HG02943 (cell line): ENCODE data around the gene PDE4D.
"Not testable (repeated sequence)": the region's sequence is repeated elsewhere in the genome, so short reads cannot be mapped to it uniquely, and the experiment has no call there.

Experiments
- ATAC-seq: cut with Tn5 transposase; IDR thresholded peaks from one replicate; pipeline ENCODE4 v1.9.1; 2021; ENCODE audit warnings: mild to moderate bottlenecking, low read depth, moderate library complexity; ENCODE audit not compliant: unreplicated experiment

PDE4D gene

DNA sequence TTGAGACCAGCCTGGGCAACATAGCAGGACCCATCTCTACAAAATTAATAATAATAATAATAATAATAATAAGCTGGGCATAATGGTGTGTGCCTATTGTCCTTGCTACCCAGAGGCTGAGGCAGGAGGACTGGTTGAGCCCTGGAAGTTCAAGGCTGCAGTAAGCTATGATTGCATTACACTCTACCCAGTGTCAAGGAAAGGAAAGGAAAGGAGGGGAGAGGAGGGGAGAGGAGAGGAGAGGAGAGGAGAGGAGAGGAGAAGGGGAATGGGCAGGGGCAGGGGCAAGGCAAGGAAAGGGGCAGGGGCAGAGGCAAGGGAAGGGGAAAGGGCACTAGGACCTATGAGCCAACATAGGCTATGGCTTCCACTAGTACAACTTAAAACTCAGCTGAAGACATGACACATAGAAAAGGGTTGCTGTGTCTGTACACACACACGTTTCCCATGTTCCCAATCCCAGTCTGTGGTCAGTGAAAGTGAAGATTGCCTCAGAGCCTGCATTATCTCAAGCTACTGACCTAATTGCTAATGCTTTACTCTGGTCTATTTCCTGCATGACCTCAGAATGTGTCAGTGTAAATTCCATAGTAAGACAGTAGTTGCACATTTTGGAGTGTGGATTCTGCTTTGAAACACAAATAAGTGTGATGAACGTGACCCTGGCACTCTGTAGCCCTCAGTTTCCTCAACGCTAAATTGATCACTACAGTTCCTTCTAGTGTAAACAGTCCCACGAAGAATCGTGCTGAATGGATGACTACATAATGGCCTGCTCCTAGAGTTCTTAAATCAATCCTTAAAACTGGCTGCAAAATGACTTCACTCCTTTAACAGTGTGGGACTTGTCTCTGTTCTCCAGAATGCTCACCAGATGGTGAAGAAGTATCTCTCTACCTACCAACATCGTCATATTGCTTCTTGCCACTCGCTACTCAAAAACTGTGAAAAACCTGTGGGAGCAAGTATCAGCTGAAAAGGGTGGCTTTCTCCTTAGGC lies 813.6 kb downstream of the PDE4D start:
- no peak for ATAC-seq

DNA sequence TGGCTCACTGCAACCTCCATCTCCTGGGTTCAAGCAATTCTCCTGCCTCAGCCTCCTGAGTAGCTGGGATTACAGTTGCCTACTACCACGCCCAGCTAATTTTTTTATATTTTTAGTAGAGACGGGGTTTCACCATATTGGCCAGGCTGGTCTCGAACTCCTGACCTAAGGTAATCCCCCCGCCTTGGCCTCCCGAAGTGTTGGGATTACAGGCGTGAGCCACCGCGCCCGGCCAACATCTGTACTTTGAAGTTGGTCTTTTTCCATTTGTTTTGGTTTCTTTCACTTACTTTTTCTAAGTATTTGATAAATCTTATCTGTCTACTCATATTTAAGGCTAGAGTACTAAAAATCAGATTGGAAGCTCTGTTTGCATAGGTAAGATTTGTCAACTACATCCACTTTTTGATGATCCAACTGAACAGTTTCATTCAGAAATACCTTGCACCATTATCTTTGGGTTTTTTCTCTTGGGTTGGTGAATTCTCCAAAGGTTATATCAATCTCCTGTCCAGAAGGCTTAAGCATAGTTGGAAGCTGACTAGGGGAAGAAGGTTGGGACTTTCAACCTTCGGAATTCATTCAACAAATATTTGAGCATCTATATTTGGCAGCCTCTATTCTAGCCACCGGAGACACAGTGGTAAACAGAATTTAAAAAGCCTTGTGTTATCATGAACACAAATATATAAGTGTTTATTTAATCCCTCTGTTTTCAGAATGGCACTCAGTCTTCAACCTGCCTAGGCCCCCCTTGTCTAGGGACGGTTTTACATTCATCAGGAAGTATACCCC lies 821.6 kb downstream of the PDE4D start:
- ATAC-seq, result no peak

DNA sequence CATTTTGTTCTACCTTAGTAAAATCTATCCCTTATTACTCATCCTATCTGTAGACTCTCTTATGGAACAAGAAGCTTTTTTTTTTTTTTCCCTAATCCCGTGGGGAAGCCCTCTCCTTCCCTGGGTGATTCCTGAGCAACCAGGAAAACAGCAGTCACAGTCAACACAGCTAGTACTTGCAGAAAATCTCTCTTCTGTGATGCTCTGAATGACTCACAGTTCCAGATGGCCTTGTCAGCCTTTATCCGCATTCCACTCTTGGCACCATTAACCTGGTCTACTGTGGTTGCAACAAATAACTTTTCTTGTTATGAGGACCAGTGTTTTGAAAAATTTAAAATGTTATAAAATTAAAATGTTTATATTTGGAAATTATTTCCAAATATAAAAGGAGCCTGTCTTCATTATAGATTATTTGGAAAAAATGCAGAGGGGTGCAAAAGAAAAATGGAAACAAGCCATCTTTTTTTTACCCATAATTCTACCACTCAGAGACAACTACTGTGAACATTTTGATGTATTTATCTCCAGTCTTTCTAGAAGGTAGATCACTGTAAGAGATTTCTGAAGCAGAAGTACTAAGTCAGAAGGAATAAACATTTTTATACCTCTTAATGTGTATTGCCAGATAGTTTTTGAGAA lies 824.0 kb downstream of the PDE4D start:
- no peak for ATAC-seq

DNA sequence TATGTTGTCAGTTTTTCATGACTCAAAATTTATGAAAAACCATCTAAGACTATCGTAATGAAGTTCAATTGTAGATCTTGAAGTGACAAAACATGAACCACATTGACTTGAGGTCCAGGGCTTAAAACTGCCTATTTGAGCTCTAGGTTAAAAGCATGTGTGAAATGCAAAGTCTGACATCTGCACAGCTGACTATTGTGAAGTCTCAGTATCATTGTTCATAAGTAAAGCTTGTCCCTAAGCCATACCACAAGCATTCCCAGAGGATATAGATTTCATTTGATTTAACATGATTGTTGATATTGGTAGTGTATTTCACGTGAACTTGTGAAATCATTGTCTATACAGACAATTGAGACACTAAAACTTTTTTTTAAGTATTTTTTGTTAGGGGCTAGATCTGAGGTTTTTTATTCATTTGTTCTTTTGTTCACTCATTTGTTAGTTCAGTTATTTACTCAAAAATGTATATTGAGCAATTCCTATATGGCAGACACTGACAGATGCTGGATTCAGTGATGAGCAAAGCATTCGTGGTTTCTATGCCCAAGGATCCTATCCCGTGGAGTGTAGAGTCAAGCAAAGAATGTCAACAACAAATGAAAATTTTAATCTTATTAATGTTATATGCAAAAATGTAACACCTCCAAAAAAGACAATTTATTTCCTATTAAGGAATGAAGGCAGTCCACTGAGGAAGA lies 825.4 kb downstream of the PDE4D start:
- no peak for ATAC-seq

DNA sequence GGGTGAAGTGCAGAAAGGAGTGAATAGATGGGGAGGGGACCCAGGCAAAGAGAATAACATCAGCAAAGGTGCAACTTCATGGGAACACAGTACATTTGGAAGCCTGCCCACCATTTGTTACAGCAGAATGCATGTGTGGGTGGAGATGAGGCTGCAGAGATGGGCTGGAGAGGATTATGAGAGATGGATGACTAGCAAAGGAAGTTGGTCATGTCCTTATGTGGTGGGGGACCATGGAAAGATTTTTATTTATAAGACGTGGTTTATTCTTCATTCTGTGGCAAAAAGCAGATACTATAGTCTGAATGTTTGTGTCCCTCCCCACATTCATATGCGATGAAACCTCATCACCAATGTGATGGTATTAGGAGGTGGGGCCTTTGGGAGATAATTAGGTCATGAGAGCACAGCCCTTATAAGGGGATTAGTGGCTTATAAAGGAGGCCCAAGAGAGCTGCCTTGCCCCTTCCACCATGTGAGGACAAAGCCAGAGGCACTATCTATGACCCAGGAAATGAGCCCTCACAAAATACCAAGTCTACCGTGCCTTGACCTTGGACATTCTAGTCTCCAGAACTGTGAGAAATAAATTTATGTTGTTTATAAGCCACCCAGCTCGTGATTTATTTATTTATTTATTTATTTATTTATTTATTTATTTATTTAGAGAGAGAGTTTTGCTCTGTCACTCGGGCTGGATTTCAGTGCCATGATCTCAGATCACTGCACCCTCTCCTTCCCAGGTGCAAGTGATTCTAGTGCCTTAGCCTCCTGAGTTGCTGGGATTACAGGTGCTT lies 827.0 kb downstream of the PDE4D start:
- ATAC-seq, result no peak

DNA sequence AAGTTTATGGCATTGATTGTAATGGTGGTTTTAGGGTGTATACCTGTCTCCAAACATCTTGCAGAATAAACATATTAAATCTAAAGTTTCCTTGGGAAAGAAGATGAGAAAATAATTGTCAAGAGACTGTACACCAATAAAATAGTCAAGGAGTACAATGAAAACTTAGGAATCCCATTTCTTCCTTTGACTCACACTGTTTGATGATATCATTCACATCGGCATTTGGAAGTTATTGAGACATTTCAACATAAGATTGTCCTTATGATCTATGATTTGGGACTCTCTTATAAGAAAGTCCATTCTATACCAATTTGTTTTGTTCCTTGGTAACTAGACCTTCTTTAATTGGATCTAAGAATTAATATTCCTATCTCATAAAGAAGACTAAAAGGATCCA lies 828.0 kb downstream of the PDE4D start:
- no peak for ATAC-seq

DNA sequence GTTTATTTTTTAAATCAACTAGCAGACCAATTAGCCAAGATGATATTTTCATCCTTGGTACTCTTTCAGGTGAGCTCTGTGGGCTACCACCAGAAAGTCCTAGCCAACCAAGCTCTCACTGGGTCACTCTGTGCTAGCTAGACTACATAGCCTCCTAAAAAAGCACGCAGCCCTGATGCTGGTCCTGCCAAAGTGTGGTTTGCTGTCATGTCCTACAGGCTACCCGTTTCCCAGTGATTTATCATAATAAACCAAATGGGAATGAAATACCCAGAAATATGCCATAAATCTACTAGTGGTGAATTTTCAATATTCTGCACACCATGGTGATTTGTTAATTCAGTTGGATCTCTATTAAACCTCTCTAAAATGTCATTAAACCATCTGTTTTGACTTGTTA lies 829.2 kb downstream of the PDE4D start:
- no peak for ATAC-seq

DNA sequence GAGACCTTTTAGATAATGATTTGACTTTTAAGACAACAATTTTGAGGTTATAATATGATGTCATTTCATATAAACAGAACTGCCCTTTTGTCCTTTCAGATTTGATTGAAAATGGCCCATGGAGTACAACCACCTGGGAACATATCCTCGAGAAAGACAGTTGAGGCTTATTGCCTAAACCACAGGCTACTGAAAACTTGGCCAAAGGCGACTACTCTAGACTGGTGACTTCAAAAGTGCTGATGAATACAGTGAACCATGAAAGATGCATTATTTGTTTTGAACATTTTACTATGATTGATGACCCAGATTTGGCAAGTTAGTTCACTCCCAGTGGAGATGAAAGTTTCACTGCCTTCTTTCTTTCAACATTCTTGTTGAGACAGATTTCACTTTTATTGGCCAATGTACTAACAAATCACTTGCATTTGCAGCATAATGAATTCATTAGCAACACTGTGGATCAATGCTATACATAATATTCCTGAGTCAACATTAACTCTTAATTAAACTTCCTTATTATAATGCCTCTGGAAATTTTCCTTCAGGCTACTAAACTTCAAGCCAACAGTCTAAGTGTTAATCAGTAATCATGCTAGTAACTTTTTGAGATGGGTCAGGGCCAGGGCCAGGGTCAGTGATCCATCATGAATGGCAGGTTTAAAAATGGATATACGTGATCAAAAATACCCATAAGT lies 830.4 kb downstream of the PDE4D start:
- ATAC-seq, result no peak

DNA sequence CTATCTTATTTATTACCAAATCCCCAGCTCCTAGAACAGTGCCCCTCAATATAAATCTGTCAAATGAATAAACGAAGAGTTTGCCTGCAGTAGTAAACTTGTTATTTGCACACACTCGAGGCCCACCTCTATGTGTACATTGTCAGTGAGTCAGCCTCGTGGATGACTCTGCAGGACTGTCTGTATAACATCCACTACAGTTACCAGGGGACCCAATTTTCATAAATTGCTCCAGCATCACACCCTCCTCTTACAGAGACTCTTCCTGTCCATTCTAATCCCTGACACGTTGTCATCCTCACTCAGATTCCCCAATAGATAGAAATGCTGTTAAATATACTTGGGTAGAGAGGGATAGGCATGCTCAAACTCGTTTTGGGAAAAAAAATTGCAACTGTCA lies 832.1 kb downstream of the PDE4D start:
- ATAC-seq, result no peak

DNA sequence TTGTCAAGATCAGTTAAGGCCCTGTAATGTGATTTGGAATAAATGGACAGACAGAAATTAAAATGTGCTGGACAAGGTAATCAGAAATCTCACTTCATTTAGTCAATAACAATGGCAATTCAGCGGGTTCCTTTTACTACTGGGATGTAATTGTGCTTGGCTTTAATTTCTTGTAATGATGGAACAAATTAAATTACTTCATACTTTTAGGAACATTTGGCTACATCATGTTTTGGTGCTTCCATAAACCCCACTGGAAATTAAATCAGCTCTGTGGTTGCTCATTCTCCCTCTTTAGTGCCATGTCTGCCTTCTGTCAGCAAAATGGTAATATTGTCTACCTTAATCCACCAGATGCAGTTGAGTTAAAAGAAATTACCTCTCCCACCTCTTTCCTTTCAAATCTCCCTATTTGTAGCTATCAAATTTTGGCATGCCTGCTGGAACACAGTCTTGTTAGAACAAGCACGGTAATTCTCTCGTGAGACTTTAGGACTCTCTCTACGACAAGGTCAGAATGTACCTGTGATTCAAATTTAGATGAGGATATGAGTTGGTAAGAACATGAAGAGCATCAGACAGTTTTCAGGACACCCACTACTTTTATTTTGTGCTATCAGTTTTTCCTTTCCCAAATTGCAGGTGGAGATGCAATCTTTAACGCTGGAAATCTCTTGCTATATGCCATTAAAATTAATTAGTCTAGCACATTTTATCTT lies 834.4 kb downstream of the PDE4D start:
- ATAC-seq, result no peak

DNA sequence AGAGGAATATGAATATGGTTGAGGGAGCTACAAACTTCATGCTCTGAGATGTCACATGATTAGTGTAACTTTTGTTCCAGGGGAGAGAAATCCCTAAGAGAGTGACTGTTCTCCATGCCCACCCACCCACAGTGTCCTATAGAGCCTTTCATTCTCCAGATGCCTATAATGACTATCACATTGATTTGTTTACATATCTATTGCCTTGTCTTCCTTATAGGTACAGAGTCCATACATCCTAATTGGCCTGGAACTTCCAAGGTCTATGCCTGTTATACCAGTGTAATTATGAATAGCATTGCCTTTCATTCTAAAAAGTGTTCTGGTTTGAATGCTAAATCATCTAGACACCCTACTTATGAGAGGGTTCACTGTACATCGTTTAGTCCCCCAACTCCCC lies 835.3 kb downstream of the PDE4D start:
- ATAC-seq, result no peak

DNA sequence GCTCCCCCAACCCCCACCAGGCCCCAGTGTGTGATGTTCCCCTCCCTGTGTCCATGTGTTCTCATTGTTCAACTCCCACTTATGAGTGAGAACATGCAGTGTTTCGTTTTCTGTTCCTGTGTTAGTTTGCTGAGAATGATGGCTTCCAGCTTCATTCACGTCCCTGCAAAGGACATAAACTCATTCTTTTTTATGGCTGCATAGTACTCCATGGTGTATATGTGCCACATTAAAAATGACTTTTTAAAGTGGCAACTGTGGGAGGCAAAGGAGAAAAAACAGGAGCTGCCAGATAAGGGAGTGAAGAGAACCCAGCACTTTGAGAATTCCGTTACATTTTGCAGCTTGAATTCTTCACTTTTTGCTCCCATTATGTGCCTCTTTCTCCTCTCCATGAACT lies 836.9 kb downstream of the PDE4D start:
- not testable (repeated sequence) for ATAC-seq

DNA sequence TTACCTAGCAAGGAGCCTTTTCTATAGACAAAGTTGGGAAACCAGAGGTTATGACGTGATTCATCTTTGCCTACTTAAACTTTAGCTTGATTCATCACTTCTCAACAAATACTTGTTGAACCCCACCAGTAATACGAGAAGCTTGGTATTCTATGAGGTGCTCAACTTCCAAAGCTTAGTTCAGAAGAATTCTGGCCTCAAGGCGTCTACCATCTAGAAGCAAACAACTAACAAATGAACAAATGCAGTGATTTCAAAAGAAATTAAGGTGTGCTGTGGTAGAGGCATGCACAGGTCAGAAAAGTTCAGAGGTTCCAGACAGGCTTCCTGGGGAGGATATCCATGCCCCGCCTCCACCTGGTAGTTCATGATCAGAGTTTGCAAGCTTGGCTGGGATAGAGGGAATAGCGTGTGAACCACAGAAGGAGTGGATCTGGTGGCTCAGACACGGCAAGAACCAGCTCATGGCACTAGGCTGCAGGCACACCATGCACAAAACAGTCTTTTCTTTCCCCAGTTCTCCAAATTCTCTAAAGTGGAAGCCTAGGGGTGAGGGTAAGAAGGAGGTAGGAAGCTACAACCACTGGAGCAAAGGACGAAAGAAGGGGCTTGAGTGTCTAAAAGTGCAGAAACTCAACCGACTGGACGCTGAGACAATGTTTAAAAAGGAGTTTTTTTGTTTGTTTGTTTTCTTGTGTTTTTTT lies 837.6 kb downstream of the PDE4D start:
- ATAC-seq, result no peak

DNA sequence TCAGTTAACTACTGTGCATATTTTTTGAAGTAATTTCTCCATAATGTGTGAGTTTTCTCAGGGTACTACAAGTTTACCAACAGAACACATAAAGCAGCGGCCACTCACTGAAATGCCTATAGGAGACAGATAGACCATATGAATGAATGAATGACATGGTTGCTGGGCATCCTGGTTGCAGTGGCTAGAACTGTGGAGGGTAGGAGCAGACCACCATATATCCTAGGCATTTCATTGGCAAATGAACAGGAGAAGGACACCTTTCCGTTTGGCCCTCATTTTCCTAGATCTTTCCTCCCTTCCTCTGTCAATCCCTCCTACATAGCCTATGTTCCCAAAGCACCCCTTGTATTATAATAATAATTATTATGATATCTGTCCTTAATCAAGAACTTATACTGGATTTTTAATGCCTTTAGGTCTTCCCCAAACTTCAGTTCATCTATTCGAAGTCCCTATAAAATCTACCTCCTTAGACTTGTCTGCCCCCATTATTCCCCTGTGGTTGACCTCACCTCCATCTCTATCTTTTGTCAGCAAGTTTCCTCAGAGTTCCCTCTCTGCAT lies 838.5 kb downstream of the PDE4D start:
- no peak for ATAC-seq

DNA sequence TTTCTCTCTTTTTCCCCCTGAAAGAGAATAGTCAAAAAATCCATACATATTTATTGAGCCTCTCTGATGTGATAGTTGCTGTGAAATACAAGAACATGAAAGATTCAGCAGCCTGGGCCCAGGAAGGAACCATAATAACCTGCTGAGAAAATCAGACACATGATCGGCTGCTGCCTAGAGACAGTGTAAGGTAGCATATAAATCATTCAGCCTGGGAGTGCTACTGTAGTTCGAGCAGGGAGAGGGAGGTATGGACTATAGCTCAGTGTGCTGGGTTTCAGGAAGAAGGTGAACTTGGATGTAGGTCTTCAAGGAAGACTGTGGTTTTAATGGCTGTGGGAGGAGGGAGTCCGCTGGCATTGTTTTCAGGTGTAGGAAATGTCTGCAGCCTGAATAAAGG lies 841.6 kb downstream of the PDE4D start:
- ATAC-seq, result no peak

DNA sequence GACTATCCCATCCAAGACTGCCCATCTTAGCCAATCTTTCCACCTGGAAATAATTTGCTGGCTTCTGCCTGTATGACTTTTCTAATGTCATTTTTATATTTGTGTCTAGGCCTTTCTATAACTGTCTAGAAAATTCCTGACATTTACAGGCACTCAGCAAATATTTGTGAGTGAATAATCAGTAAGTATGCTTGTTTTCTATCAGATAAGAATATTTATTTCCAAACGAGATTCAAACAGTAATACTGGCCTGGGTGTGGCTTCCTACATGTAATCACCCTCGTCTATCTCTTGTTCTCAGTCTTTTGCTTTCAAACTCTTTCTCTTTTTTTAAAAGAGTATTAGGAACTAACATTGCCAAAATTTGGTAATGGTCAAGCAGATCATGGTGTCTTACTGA lies 844.4 kb downstream of the PDE4D start:
- ATAC-seq, result no peak

DNA sequence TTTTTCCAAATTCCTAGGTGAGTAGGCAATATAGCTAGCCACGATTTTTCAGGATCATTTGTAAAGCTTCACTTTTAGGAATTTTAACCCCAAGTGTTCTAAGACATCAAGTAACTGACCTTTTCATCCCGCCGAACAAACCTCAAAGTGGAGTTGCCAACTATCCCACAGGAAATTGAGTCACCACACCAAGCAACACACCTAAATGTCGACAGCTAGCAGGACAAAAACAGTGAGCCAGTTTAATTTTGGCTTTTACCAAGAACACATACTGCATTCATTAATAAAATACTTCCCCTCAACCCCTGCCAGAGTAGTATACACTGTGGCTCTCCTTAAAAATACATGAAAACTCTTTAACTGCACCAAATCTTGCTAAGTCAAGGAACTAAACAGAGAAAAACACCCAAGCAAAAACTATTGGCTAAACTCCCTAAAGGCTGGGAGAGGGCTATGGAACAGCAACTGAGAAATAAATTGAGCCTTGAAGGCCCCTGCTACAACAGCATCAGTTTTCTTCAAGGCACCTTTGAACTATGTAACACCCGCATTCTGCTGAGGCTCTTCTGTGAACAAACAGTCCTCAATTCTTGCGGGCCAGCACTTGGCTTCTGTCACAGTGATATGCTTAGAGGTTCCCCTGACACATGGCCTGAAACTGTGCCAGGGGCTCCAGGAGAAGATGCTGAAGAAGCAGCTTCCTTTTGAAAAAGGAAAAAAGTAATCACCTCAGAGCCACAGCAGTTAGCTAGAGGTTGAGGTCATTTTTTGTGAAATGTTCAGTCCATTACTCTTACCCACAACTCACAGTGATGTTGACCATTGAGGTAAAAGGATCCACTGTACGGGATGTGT lies 851.1 kb downstream of the PDE4D start:
- ATAC-seq, result no peak
